AG04449 (cell line): ENCODE measurements around the gene ARPC1A.
A peak's percentile ranks its signal among the peaks of the same experiment; 100 is the strongest.

Experiments used
- CTCF ChIA-PET: fragments of 350-600 bp; formaldehyde crosslinking; extraction: SDS; loops from one replicate; lab custom pipeline; 2021; ENCODE audit warnings: antibody characterized with exemption; lab: Yijun Ruan, JAX
- POLR2A ChIA-PET: fragments of 400-600, 350-600 bp; formaldehyde crosslinking; extraction: SDS; loops from one replicate; lab custom pipeline; 2020; ENCODE audit warnings: antibody characterized with exemption, inconsistent platforms; lab: Yijun Ruan, JAX
- DNase-seq: peaks from one replicate; pipeline ENCODE4 v3.0.0-alpha.2; 2010; ENCODE audit warnings: low read depth, low spot score
- H3K4me3 ChIP-seq: 2 replicates; pipeline ENCODE4 v1.5.1; 2011; ENCODE audit warnings: low read depth, mild to moderate bottlenecking, control low read depth, low read length
- CTCF ChIP-seq: IDR thresholded peaks from one replicate; pipeline ENCODE4 v1.5.1; 2011; ENCODE audit warnings: mild to moderate bottlenecking, moderate library complexity, low read length, control low read depth, inconsistent platforms; ENCODE audit not compliant: insufficient read depth; ENCODE audit errors: missing control alignments

Gene ARPC1A

GRCh38 chr7:99392659-99393354, 67.1 kb downstream of the ARPC1A start:
- ChIA-PET CTCF (interaction anchor here (1.1 to 1.4 kb wide), 3 partner anchors 11 to 15 kb away, joined by 3 to 4 read pairs (median 3); no protein-coding TSS in a partner anchor), POLR2A (interaction anchor here (0.6 to 1.9 kb wide), 4 partner anchors 11 to 994 kb away, joined by 3 to 5 read pairs (median 4); partner anchors contain the start of genes BUD31 and PDAP1)
- no peak for DNase-seq
- H3K4me3 ChIP-seq, result peak overlapping the region; percentile 32
- no peak for TF ChIP-seq CTCF

GRCh38 chr7:99393355-99394187, 67.9 kb downstream of the ARPC1A start:
- peak overlapping the region; percentile 32; the same call in 1 of the 2 replicates for H3K4me3 ChIP-seq
- ChIA-PET POLR2A (interaction anchor here (0.6 to 1.9 kb wide), 4 partner anchors 11 to 993 kb away, joined by 3 to 5 read pairs (median 4); partner anchors contain the start of genes BUD31 and PDAP1), CTCF (interaction anchor here (1.1 to 1.5 kb wide), 4 partner anchors 11 to 14 kb away, joined by 3 to 5 read pairs (median 4); no protein-coding TSS in a partner anchor)
- TF ChIP-seq CTCF, result no peak
- no peak for DNase-seq

- ChIA-PET CTCF (interaction anchor here (1.1 to 1.5 kb wide), 2 partner anchors 10 to 13 kb away, joined by 4 to 5 read pairs; no protein-coding TSS in a partner anchor), POLR2A (interaction anchor here (1.0 kb wide), 1 partner anchor 15 kb away, joined by 4 read pairs; the partner anchor contains the start of genes BUD31 and PDAP1)
These were observed 68.4 kb downstream of the ARPC1A start for GRCh38 chr7:99394188-99394502.

GRCh38 chr7:99395616-99396327, 70.1 kb downstream of the ARPC1A start:
- DNase-seq, result no peak
- no peak for TF ChIP-seq CTCF
- no peak overlapping the region for H3K4me3 ChIP-seq
- ChIA-PET CTCF (interaction anchor here (1.5 kb wide), 1 partner anchor 12 kb away, joined by 5 read pairs; no protein-coding TSS in a partner anchor), POLR2A (interaction anchor here (1.2 kb wide), 1 partner anchor 10 kb away, joined by 4 read pairs; no protein-coding TSS in a partner anchor)

More at GRCh38 chr7:99394188-99394502, 68.4 kb downstream of the ARPC1A start:
- no peak for TF ChIP-seq CTCF
- no peak for DNase-seq
- no peak overlapping the region for H3K4me3 ChIP-seq

GRCh38 chr7:99396418-99397296, 71.0 kb downstream of the ARPC1A start:
- no peak for TF ChIP-seq CTCF
- ChIA-PET POLR2A (no interaction called here), CTCF (interaction anchor here (0.5 kb wide), 1 partner anchor 13 kb away, joined by 3 read pairs; no protein-coding TSS in a partner anchor)
- no peak for DNase-seq
- no peak overlapping the region for H3K4me3 ChIP-seq
